ENCODE data around the gene TET1.

- TF ChIP-seq, protein P1, sequence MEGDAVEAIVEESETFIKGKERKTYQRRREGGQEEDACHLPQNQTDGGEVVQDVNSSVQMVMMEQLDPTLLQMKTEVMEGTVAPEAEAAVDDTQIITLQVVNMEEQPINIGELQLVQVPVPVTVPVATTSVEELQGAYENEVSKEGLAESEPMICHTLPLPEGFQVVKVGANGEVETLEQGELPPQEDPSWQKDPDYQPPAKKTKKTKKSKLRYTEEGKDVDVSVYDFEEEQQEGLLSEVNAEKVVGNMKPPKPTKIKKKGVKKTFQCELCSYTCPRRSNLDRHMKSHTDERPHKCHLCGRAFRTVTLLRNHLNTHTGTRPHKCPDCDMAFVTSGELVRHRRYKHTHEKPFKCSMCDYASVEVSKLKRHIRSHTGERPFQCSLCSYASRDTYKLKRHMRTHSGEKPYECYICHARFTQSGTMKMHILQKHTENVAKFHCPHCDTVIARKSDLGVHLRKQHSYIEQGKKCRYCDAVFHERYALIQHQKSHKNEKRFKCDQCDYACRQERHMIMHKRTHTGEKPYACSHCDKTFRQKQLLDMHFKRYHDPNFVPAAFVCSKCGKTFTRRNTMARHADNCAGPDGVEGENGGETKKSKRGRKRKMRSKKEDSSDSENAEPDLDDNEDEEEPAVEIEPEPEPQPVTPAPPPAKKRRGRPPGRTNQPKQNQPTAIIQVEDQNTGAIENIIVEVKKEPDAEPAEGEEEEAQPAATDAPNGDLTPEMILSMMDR (IDR thresholded peaks at IDR 0.05), result no peak
- no peak for TF ChIP-seq EP300 (IDR thresholded peaks at IDR 0.05)
- TF ChIP-seq POLR2AphosphoS5 (IDR thresholded peaks at IDR 0.05), result no peak
Observed at GRCh38 chr10:68721673-68722335, 161.7 kb downstream of the TET1 start.
